Erythroblast (primary cell): ENCODE data around the gene MS4A4A.
"Not testable (repeated sequence)": the region's sequence is repeated elsewhere in the genome, so short reads cannot be mapped to it uniquely, and the experiment has no call there.

Experiments
- GATA1 ChIP-seq: IDR thresholded peaks from 2 replicates; pipeline ENCODE4 v1.6.1; 2011; ENCODE audit warnings: low read depth, mild to moderate bottlenecking, control low read depth, low read length, moderate library complexity
- POLR2A ChIP-seq: IDR thresholded peaks from 2 replicates; pipeline ENCODE4 v1.6.1; 2011; ENCODE audit warnings: mild to moderate bottlenecking, low read length

- not testable (repeated sequence) for TF ChIP-seq POLR2A, GATA1
Observed at GRCh38 chr11:60301884-60302283, 21.4 kb downstream of the MS4A4A start.
